Epidermal melanocyte (primary cell): Measurements from ENCODE around the gene PPP3CA.
A peak's percentile ranks its signal among the peaks of the same experiment; 100 is the strongest.

Experiments used
- DNase-seq: peaks from one replicate; pipeline ENCODE4 v3.0.0; 2011; ENCODE audit warnings: low spot score; ENCODE audit not compliant: insufficient read length

Gene PPP3CA

DNA sequence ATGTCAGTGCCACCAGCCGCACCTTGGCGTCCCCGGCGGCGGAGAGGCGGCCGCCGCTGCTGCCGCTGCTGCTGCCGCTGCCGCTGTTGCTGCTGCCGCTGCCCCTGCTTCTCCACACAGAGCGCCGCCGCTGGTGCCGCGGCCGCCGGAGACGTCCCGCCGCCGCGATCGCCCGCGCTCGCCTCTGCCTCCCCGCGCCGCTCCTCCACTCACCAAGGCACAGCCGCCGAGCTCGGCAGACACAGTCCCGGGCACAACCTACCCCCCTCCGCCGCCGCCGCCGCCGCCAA is at the start of gene PPP3CA:
PPP3CA (minus strand) TSS at position 260 of the 290 bp plus-strand sequence.
- no peak for DNase-seq

DNA sequence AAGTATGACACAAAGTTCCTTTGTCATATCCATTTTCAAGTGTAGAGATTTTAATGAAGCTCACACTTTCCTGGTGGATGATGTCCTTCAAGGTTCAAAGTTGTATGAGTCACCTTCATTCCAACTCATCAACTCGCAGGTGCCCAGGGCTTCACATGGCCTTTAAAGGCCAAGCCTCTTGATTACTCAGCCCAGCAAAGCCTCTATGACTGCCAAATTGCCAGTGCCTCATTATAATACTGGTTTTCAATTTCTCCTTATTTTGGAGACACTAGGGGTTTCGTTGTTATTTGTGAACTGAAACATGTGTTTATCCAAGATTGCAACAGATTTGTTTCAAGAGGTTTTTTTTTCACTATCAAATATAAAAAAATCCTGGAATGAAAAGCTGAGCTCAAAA is 45.9 kb upstream of the PPP3CA start:
- no peak for DNase-seq

DNA sequence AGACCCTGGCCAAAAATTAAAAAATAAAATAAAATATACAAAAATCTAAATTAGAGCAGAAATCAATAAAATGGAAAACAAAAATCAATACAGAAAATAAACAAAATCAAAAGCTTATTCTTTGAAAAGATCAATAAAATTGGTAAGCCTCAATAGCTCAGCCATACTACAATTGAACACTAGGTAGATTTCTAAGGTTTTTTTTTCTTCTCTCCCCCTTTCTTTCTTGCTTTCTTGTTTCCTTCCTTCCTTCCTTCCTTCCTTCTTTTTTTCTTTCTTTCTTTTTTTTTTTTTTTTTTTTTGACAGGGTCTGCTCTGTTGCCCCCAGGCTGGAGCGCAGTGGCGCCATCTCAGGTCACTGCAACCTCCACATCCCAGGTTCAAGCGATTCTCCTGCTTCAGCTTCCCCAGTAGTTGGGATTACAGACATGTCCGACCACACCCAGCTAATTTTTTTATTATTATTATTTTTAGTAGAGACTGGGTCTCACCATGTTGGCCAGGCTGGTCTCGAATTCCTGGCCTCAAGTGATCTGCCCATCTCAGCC is 23.4 kb upstream of the PPP3CA start:
- no peak for DNase-seq

- DNase-seq: no peak
Measured at GRCh38 chr4:101367201-101367600, 19.9 kb upstream of the PPP3CA start.

- no peak for DNase-seq
Measured at GRCh38 chr4:101366331-101366730, 19.0 kb upstream of the PPP3CA start.

DNA sequence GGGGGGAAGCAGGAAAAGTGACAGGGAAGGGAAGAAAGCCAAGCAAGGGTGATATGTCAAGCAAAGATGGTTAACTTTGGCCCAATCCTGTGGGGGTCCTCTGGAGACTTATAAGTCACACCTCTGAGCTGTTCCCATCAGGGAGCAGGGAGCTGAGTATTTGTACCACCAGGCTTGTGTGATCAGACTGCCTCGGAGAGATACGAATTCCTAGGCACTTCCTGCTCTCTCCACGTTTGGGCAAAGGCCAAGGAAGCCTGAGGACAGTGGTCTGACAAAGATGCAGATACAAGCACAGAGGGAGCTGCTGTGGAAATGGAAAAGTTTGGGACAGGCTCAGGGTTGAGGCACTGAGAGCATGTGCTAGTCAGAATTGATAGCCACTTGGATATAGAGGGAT is 10.4 kb upstream of the PPP3CA start:
- DNase-seq: no peak

- DNase-seq: no peak
Measured at GRCh38 chr4:101356928-101357327, 9.6 kb upstream of the PPP3CA start.

- no peak for DNase-seq
Measured at GRCh38 chr4:101355767-101356702, 8.7 kb upstream of the PPP3CA start.

GRCh38 chr4:101355246-101355645 is 7.9 kb upstream of the PPP3CA start:
- DNase-seq: no peak

DNA sequence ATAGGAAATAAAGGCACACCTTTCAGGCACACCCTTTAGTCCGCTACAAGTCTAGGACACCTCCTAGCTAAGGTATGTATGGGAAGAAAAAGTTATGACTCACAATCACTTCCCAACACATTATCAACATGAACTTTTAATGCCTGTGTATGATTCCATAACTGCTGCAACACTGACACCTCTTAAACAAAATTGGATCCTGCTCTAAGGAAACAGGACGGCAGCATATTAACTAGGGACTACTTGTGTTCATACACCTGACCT is 2.4 kb upstream of the PPP3CA start:
- DNase-seq: no peak

DNA sequence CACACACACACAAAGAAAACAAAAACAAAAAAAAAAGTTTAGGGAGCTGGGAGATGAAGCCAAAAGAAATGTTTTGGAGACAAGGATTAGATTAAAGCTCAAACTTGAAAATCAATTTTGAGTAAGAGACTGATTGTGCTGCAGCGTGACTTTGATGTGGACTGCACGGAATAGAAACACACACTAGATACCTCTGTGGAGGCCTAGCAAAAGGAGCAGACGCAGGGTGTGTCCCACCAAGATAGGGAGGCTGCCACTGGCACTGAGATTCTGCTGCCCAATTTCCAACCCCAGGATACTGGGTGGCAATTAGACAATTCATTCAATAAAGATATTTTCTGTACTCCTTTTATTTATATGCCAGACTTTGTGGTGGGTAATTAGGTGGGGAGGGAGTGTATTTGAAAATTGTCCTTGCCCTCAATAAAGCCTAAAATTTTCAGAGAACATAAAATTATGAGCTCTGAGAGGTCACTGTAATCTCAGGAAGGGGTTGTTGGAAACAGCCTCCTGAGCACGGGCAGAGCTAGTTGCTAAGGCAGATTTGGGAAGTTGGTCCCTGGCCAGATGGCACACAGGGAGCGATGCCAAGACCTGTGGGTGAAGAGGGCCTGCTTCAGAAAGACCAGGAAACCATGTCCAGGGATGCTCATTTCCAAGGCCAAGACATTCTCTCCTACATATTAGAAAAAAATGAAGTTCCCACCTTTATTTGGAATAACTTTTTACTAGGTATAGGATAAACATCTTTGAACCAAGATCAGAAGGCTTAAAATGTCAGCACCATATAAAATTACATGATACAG is 1.9 kb upstream of the PPP3CA start:
- no peak for DNase-seq

DNA sequence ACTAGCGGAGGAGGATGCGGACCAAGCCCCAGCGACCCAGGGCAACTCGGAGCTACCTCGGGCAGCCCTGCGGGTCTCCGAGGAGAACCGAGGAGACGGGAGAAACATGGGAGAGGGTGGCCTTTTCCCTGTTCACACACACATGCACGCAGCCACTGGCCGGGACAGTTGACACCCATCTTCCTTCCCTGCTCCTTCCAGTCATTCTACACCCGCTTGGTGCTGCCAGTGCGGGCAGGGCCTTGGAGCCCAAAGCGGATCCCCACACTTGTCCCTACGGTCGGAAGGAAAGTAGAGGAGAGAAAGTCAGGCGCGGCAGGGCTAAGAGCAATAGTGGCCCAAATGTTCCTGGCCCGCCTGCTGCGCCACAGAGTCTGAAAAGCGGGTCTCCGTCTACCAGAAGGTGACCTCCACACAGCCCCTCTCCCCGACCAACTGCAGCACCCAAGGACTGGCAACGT is 1.1 kb upstream of the PPP3CA start:
- no peak for DNase-seq

DNA sequence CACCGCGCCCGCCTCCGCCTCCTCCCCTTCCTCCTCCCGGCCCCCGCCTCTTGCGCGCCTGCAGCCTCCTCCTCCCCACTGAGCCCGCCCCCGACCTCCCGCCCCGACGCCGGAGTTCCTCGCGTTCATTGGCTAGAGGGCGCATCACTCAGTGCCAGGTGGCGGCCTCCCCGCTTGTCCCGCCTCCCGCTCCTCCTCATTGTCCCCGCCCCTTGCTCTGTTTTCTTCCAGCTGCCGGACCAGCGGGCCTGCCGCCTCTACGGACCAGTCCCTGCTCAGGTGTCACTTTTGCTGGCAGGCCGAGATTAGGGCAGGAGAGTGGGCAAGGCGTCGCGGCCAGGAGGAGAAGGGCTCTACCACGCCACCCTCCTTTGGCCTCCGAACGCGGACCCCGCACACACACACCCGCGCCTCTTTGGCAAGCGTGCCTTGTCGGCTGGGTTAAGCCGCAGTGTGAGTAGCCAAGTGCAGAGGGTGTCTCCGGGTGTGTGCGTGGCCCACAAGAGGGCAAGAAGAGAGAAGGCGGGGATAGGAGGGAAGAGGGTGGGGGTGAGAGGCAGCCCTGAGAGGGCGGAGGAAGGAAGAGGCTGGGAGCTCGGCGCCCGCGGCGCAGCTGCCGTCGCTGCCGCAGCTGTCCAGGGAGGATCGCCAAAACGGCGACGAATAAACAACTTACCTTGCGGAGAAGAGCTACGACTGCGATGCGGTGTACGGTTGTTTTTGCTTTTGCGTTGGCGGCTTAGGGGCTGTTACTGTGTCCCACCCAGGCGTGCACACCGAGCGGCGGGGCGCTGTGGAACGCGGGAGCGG is 436 bp upstream of the PPP3CA start:
- DNase-seq: peak; percentile 89

- DNase-seq: no peak
Measured at GRCh38 chr4:101346351-101347266, 717 bp downstream of the PPP3CA start.

GRCh38 chr4:101345596-101346350 is 1.6 kb downstream of the PPP3CA start:
- no peak for DNase-seq

GRCh38 chr4:101345271-101345595 is 2.1 kb downstream of the PPP3CA start:
- no peak for DNase-seq

GRCh38 chr4:101339332-101339731 is 8.0 kb downstream of the PPP3CA start:
- no peak for DNase-seq

- DNase-seq: no peak
Measured at GRCh38 chr4:101337688-101338087, 9.6 kb downstream of the PPP3CA start.

DNA sequence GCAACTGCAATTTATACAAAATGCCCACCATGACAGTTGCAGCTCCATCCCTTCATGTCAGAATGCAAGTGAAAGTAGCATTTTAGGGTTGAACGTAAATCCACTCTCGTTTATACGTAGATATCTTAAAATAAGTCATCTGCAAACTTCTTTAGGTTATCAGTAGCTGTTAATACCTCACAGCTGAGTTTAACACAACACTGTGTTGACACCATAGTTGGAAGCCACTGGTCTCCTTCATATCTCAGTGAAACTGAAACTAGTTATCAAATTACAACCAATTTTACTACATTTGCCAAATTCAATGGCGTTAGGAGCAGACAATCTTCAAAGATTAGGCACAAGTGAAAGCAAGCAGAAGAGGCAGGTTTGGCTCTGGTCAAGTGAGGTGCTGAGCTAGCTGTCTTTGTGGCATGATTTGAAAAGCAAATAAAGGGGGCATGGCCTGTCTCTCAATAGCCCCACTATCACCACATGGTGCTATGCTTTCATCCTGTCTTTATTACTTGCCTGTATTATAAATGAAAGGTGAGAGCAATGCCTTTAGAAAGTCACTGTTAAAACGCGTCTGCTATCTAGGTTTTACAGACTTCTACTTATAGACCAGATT is 12.3 kb downstream of the PPP3CA start:
- no peak for DNase-seq

- DNase-seq: no peak
Measured at GRCh38 chr4:101332424-101332823, 14.9 kb downstream of the PPP3CA start.
